ENCODE data around the gene KLK13. TPM values are rescaled to one million over a fixed set of nuclear protein-coding genes. Genes with fewer than 3 reads are reported as not detected.

The KLK13 gene
- total RNA-seq, 1 donor from 2014 or later = not detected

GRCh38 chr19:51007488-51007887, 57.4 kb downstream of the KLK13 start:
- DNase-seq (no peak), ATAC-seq (ENCODE audit: poor library complexity) (no peak)
- intact Hi-C loops (cut with DNase I) = no loop called here

GRCh38 chr19:51006406-51006805, 58.5 kb downstream of the KLK13 start:
- intact Hi-C loops (cut with DNase I) = no loop called here
- ATAC-seq (ENCODE audit: poor library complexity) (no peak), DNase-seq (no peak)

Other genes with a start within 250 kb of the KLK13 start
- gene KLK1, start 241.3 kb downstream of the KLK13 start, total RNA-seq = not detected
- not detected for gene KLK15, start 231.5 kb downstream of the KLK13 start, total RNA-seq
- gene KLK3, start 210.2 kb downstream of the KLK13 start, total RNA-seq = not detected
- gene KLK2, start 191.7 kb downstream of the KLK13 start, total RNA-seq = not detected
- not detected for gene KLK4, start 153.7 kb downstream of the KLK13 start, total RNA-seq
- not detected for gene KLK5, start 112.1 kb downstream of the KLK13 start, total RNA-seq
- gene KLK6, start 95.5 kb downstream of the KLK13 start, total RNA-seq = not detected
- not detected for gene KLK7, start 81.2 kb downstream of the KLK13 start, total RNA-seq
- not detected for gene KLK8, start 63.5 kb downstream of the KLK13 start, total RNA-seq
- gene KLK10, start 45.4 kb downstream of the KLK13 start, total RNA-seq = not detected
- not detected for gene KLK11, start 38.5 kb downstream of the KLK13 start, total RNA-seq
- gene KLK12, start 30.1 kb downstream of the KLK13 start, total RNA-seq = not detected
- gene KLK14, start 17.8 kb upstream of the KLK13 start, total RNA-seq = 1.9 TPM
- gene CTU1, start 43.3 kb upstream of the KLK13 start, total RNA-seq = 4.9 TPM
- gene SIGLEC9, start 59.8 kb upstream of the KLK13 start, total RNA-seq = 1.7 TPM
- gene SIGLEC7, start 77.2 kb upstream of the KLK13 start, total RNA-seq = 0.97 TPM
- 7.0 TPM for gene CD33, start 160.0 kb upstream of the KLK13 start, total RNA-seq
- not detected for gene SIGLECL1, start 186.0 kb upstream of the KLK13 start, total RNA-seq
- gene IGLON5, start 246.6 kb upstream of the KLK13 start, total RNA-seq = not detected

Data from Right ventricle myocardium superior (tissue), 1 donor.